ENCODE measurements around the gene CCDC18. TPM values are rescaled to one million over a fixed set of nuclear protein-coding genes. Genes with fewer than 3 reads are reported as not detected.

Gene CCDC18
- polyA plus RNA-seq, 3 donors: 2.8 to 5.9 (median 4.4) TPM

DNA sequence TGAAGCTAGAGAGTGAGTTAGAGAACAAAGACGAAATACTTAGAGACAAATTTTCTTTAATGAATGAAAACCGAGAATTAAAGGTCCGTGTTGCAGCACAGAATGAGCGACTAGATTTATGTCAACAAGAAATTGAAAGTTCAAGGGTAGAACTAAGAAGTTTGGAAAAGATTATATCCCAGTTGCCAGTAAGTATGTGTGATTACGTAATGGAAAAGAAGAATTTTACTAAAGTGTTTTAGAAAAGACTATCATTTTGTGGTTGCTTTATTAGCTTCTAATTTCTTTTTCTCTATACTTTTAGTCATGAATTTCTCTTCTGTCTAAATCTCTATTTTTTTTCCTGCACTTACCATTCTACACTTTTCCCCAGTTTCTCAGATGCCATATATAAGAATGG lies 26.7 kb downstream of the CCDC18 start:
- Mint-ChIP-seq H3K36me3 (peaks cover 26 to 41% of the 10 kb centered on the region in 2 donors), H3K27ac (no peak overlapping the region), H3K9me3 (no peaks in the 10 kb centered on the region), H3K27me3 (ENCODE audit: low read depth in 3 of 3) (no peaks in the 10 kb centered on the region), H3K4me1 (no peaks in the 10 kb centered on the region), H3K4me3 (no peak overlapping the region)
- Histone ChIP-seq H3K27me3 (ENCODE audit: control insufficient read depth in 2 of 2, insufficient read depth in 2 of 2, low read length in 2 of 2) (no peaks in the 10 kb centered on the region), H3K4me3 (replicated peaks in 1 of 3; ENCODE audit: low read depth in 2 of 3, low read length in 3 of 3) (no peak overlapping the region), H3K27ac (ENCODE audit: low read depth in 1 of 2, low read length in 2 of 2) (no peak overlapping the region), H4K20me1 (ENCODE audit: insufficient read depth, low read length) (no peaks in the 10 kb centered on the region), H3K9me3 (replicated peaks in 1 of 2; ENCODE audit: control insufficient read depth in 1 of 2, insufficient read depth in 1 of 2, low read length in 2 of 2) (no peaks in the 10 kb centered on the region), H3K4me1 (ENCODE audit: control insufficient read depth in 1 of 2, insufficient read depth in 2 of 2, low read length in 2 of 2) (no peaks in the 10 kb centered on the region), H3K4me2 (replicated peaks; ENCODE audit: extremely low read depth, low read length, poor library complexity, severe bottlenecking) (no peak overlapping the region), H3K9ac (ENCODE audit: insufficient read depth, low read length, poor library complexity, severe bottlenecking) (no peak overlapping the region), H2AFZ (ENCODE audit: insufficient read depth, low read depth, low read length, poor library complexity, severe bottlenecking) (no peak overlapping the region), H3K79me2 (ENCODE audit: insufficient read depth, low read length) (no peaks in the 10 kb centered on the region), H3K36me3 (replicated peaks in 1 of 2; ENCODE audit: control insufficient read depth in 1 of 2, insufficient read depth in 2 of 2, low read length in 2 of 2) (peaks cover 31 to 66% of the 10 kb centered on the region in 2 donors)
- TF ChIP-seq CTCF (IDR thresholded peaks at IDR 0.05): no peak
- WGBS (ENCODE audit: insufficient coverage): 100% methylated on average over 4 of the region's 5 CpGs
- no peak for DNase-seq
- intact Hi-C loops (cut with micrococcal nuclease): no loop called here

GRCh38 chr1:93215322-93215721 lies 34.8 kb downstream of the CCDC18 start:
- DNase-seq: no peak
- H3K36me3 Mint-ChIP-seq: peaks cover 47 to 65% of the 10 kb centered on the region in 2 donors
- Histone ChIP-seq H3K9ac (ENCODE audit: insufficient read depth, low read length, poor library complexity, severe bottlenecking) (no peak overlapping the region), H3K27ac (ENCODE audit: low read depth in 1 of 2, low read length in 2 of 2) (no peak overlapping the region), H3K27me3 (ENCODE audit: control insufficient read depth in 2 of 2, insufficient read depth in 2 of 2, low read length in 2 of 2) (no peaks in the 10 kb centered on the region), H3K9me3 (replicated peaks in 1 of 2; ENCODE audit: control insufficient read depth in 1 of 2, insufficient read depth in 1 of 2, low read length in 2 of 2) (no peaks in the 10 kb centered on the region), H3K4me1 (ENCODE audit: control insufficient read depth in 1 of 2, insufficient read depth in 2 of 2, low read length in 2 of 2) (no peaks in the 10 kb centered on the region), H4K20me1 (ENCODE audit: insufficient read depth, low read length) (no peaks in the 10 kb centered on the region), H2AFZ (ENCODE audit: insufficient read depth, low read depth, low read length, poor library complexity, severe bottlenecking) (no peak overlapping the region), H3K79me2 (ENCODE audit: insufficient read depth, low read length) (no peaks in the 10 kb centered on the region), H3K4me3 (replicated peaks in 1 of 3; ENCODE audit: low read depth in 2 of 3, low read length in 3 of 3) (no peak overlapping the region), H3K4me2 (replicated peaks; ENCODE audit: extremely low read depth, low read length, poor library complexity, severe bottlenecking) (no peak overlapping the region), H3K36me3 (replicated peaks in 1 of 2; ENCODE audit: control insufficient read depth in 1 of 2, insufficient read depth in 2 of 2, low read length in 2 of 2) (peaks cover 42 to 67% of the 10 kb centered on the region in 2 donors)
- WGBS (ENCODE audit: insufficient coverage): no CpG with 5 or more reads among the region's 2 CpGs
- peak overlapping the region in 1 of 7 donors; percentile 25 for H3K27ac Mint-ChIP-seq
- intact Hi-C loops (cut with micrococcal nuclease): no loop called here
- no peaks in the 10 kb centered on the region for H3K9me3 Mint-ChIP-seq
- no peaks in the 10 kb centered on the region for H3K4me1 Mint-ChIP-seq
- H3K27me3 Mint-ChIP-seq (ENCODE audit: low read depth in 3 of 3): no peaks in the 10 kb centered on the region
- H3K4me3 Mint-ChIP-seq: no peak overlapping the region
- no peak for TF ChIP-seq CTCF (IDR thresholded peaks at IDR 0.05)
